GM19324 (cell line): Measurements from ENCODE around the gene AKTIP.
"Not testable (repeated sequence)": the region's sequence is repeated elsewhere in the genome, so short reads cannot be mapped to it uniquely, and the experiment has no call there.

Experiments used
- ATAC-seq: cut with Tn5 transposase; IDR thresholded peaks from one replicate; pipeline ENCODE4 v1.9.1; 2021; ENCODE audit warnings: mild to moderate bottlenecking, moderate library complexity; ENCODE audit not compliant: unreplicated experiment, low FRiP score

The AKTIP gene

GRCh38 chr16:53502331-53503269 lies at the start of gene AKTIP:
Gene AKTIP (minus strand): TSS chr16:53503209. CDS start chr16:53500259, 2,950 bp downstream.
- ATAC-seq, result peak; percentile 22

GRCh38 chr16:53549970-53550690 lies 47.1 kb upstream of the AKTIP start:
- no peak for ATAC-seq

- ATAC-seq, result no peak
These were observed 44.0 kb upstream of the AKTIP start for GRCh38 chr16:53546988-53547391.

- ATAC-seq, result no peak
These were observed 42.4 kb upstream of the AKTIP start for GRCh38 chr16:53545433-53545832.

- no peak for ATAC-seq
These were observed 39.3 kb upstream of the AKTIP start for GRCh38 chr16:53542283-53542682.

- no peak for ATAC-seq
These were observed 38.3 kb upstream of the AKTIP start for GRCh38 chr16:53541326-53541725.

- not testable (repeated sequence) for ATAC-seq
These were observed 37.0 kb upstream of the AKTIP start for GRCh38 chr16:53539759-53540718.

GRCh38 chr16:53539346-53539745 lies 36.3 kb upstream of the AKTIP start:
- not testable (repeated sequence) for ATAC-seq

- ATAC-seq, result no peak
These were observed 34.6 kb upstream of the AKTIP start for GRCh38 chr16:53537626-53538025.

GRCh38 chr16:53534206-53534605 lies 31.2 kb upstream of the AKTIP start:
- no peak for ATAC-seq

- ATAC-seq, result no peak
These were observed 27.7 kb upstream of the AKTIP start for GRCh38 chr16:53530741-53531140.

GRCh38 chr16:53530046-53530445 lies 27.0 kb upstream of the AKTIP start:
- ATAC-seq, result no peak

GRCh38 chr16:53529513-53529912 lies 26.5 kb upstream of the AKTIP start:
- ATAC-seq, result no peak

- no peak for ATAC-seq
These were observed 25.8 kb upstream of the AKTIP start for GRCh38 chr16:53528797-53529196.

- no peak for ATAC-seq
These were observed 21.1 kb upstream of the AKTIP start for GRCh38 chr16:53523971-53524548.

- ATAC-seq, result no peak
These were observed 20.3 kb upstream of the AKTIP start for GRCh38 chr16:53523126-53523804.

GRCh38 chr16:53519417-53520091 lies 16.5 kb upstream of the AKTIP start:
- ATAC-seq, result no peak

- ATAC-seq, result peak; percentile 84
These were observed 15.8 kb upstream of the AKTIP start for GRCh38 chr16:53518550-53519416.
